Hepatocyte (in vitro differentiated cells): ENCODE measurements around the gene CPSF4.

ENCODE experiments used
- EZH2 ChIP-seq: fragments of 200-600 bp; sonication (generic); IDR thresholded peaks from 2 replicates; pipeline ENCODE4 v1.6.1; 2016; ENCODE audit warnings: antibody characterized with exemption, mild to moderate bottlenecking, borderline replicate concordance
- EZH2phosphoT487 ChIP-seq: fragments of 200-600 bp; sonication (generic); IDR thresholded peaks from one replicate; pipeline ENCODE4 v1.6.1; 2018; ENCODE audit warnings: antibody characterized with exemption, mild to moderate bottlenecking, low read depth, moderate library complexity; ENCODE audit not compliant: unreplicated experiment, severe bottlenecking
- TF ChIP-seq, protein P1 (sequence below): fragments of 200-600 bp; sonication (generic); IDR thresholded peaks from 2 replicates; pipeline ENCODE4 v1.5.1; 2016; ENCODE audit warnings: antibody characterized with exemption, mild to moderate bottlenecking; ENCODE audit not compliant: poor library complexity

DNA sequence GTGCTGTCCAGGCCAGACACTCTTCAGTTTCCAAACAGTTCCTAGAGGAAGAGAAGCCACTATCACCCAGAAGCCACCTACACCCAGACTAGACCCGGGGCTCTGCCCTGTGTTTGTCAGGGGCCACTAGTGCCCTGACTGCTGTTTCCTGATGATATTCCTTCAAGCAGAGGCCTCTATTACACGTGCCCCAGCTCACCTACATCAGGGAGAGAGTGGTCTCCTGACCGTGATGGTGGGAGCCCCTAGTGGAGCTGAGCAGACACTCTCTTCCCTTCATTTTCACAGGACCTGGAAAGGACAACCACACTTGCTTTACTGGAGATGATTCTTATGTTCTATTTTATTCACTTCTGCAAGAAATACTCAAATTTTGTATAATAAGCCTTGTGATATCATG, 52.1 kb downstream of the CPSF4 start:
- TF ChIP-seq, protein P1, sequence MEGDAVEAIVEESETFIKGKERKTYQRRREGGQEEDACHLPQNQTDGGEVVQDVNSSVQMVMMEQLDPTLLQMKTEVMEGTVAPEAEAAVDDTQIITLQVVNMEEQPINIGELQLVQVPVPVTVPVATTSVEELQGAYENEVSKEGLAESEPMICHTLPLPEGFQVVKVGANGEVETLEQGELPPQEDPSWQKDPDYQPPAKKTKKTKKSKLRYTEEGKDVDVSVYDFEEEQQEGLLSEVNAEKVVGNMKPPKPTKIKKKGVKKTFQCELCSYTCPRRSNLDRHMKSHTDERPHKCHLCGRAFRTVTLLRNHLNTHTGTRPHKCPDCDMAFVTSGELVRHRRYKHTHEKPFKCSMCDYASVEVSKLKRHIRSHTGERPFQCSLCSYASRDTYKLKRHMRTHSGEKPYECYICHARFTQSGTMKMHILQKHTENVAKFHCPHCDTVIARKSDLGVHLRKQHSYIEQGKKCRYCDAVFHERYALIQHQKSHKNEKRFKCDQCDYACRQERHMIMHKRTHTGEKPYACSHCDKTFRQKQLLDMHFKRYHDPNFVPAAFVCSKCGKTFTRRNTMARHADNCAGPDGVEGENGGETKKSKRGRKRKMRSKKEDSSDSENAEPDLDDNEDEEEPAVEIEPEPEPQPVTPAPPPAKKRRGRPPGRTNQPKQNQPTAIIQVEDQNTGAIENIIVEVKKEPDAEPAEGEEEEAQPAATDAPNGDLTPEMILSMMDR: no peak
- TF ChIP-seq EZH2 (no peak), EZH2phosphoT487 (no peak)
